K562 (cell line): ENCODE data around the gene FRMD3. TPM values are rescaled to one million over a fixed set of nuclear protein-coding genes. Genes with fewer than 3 reads are reported as not detected.
A peak's percentile ranks its signal among the peaks of the same experiment; 100 is the strongest.

Source experiments
- ATAC-seq: fragments of 200-7000 bp; cut with Tn5 transposase; 3 replicates; pipeline ENCODE4 v1.9.1; 2020; ENCODE audit warnings: moderate library complexity
- BruUV-seq: library from RNA; stranded (reverse); fragments of 400-500 nt; replicated peaks from 2 replicates; lab custom pipeline; 2021; lab: Mats Ljungman, UMichigan
- CTCF ChIA-PET: fragments of 300-600 bp; formaldehyde crosslinking; extraction: SDS; loops from one replicate; lab custom pipeline; 2021; ENCODE audit warnings: low intra/inter-chr PET ratio; lab: Yijun Ruan, JAX
- POLR2A ChIA-PET: fragments of 300-600, 350-650 bp; sonication (Branson Sonifier 250); formaldehyde crosslinking; extraction: SDS; loops from one replicate; lab custom pipeline; 2021; ENCODE audit warnings: antibody characterized with exemption, inconsistent platforms; lab: Yijun Ruan, JAX
- DNase-seq, 4 experiments: peaks; one replicate each; pipeline versions ENCODE4 v3.0.0 to v3.0.0-alpha.2; 2011 to 2018; ENCODE audit warnings: low spot score in 3 of 4, mixed read lengths in 3 of 4; ENCODE audit errors: extremely low read depth in 1 of 4
- FAIRE-seq: peaks from 2 replicates; lab custom pipeline; 2011; peaks lifted over from hg19 to GRCh38; lab: Jason Lieb, UNC
- H2AFZ ChIP-seq: 2 replicates; pipeline ENCODE4 v1.6.0; 2011; ENCODE audit warnings: low read depth, low read length, control low read depth, inconsistent platforms
- H3K27ac ChIP-seq: fragments of 200-600 bp; 3 replicates; pipeline ENCODE4 v1.8.0; 2011; ENCODE audit warnings: low read depth, mild to moderate bottlenecking, control low read depth, inconsistent platforms, low read length, moderate library complexity, mixed read lengths; ENCODE audit errors: extremely low read depth
- H3K27me3 ChIP-seq, 2 experiments: fragments of 300-600 bp in 1 of 2; 2 replicates in 1 of 2; 3 replicates in 1 of 2; pipeline versions ENCODE4 v1.6.0 to v1.8.0; 2011; ENCODE audit warnings: inconsistent platforms in 2 of 2, low read length in 2 of 2, mild to moderate bottlenecking in 1 of 2, mixed read lengths in 1 of 2, moderate library complexity in 1 of 2; ENCODE audit not compliant: control insufficient read depth in 2 of 2, insufficient read depth in 2 of 2
- H3K36me3 ChIP-seq: fragments of 300-600 bp; 3 replicates; pipeline ENCODE4 v1.8.0; 2011; ENCODE audit warnings: mild to moderate bottlenecking, low read length, inconsistent platforms; ENCODE audit not compliant: control insufficient read depth, insufficient read depth
- H3K4me1 ChIP-seq, 2 experiments: fragments of 200-600 bp in 1 of 2; replicated peaks in 1 of 2; 2 replicates in 1 of 2; 3 replicates in 1 of 2; pipeline versions ENCODE4 v1.5.1 to v1.8.0; 2011; ENCODE audit warnings: inconsistent platforms in 2 of 2, low read length in 2 of 2, mild to moderate bottlenecking in 1 of 2, mixed read lengths in 1 of 2, moderate library complexity in 1 of 2; ENCODE audit not compliant: control insufficient read depth in 2 of 2, insufficient read depth in 2 of 2
- H3K4me2 ChIP-seq: 2 replicates; pipeline ENCODE4 v1.6.1; 2011; ENCODE audit warnings: low read length, control low read depth, inconsistent platforms, mixed read lengths; ENCODE audit not compliant: insufficient read depth
- H3K4me3 ChIP-seq: fragments of 200-600 bp; sonication (generic), shearing (Covaris generic); 2 replicates; pipeline ENCODE4 v1.5.1; 2016; ENCODE audit warnings: control low read depth, inconsistent platforms
- H3K79me2 ChIP-seq: fragments of 200-600 bp; 3 replicates; pipeline ENCODE4 v1.8.0; 2011; ENCODE audit warnings: low read length, inconsistent platforms; ENCODE audit not compliant: control insufficient read depth, insufficient read depth
- H3K9ac ChIP-seq, 2 experiments: 2 replicates each; pipeline versions ENCODE4 v1.6.0 to v1.6.1; 2011; ENCODE audit warnings: low read depth in 2 of 2, low read length in 2 of 2, control low read depth in 1 of 2, inconsistent platforms in 1 of 2, mild to moderate bottlenecking in 1 of 2, mixed read lengths in 1 of 2; ENCODE audit not compliant: insufficient read depth in 1 of 2
- H3K9me1 ChIP-seq: one replicate; pipeline ENCODE4 v1.6.0; 2011; ENCODE audit warnings: inconsistent platforms, mild to moderate bottlenecking, low read length, moderate library complexity; ENCODE audit not compliant: control insufficient read depth, insufficient read depth
- H3K9me3 ChIP-seq: replicated peaks from 2 replicates; pipeline ENCODE4 v1.5.1; 2011; ENCODE audit warnings: low read depth, low read length, inconsistent platforms; ENCODE audit not compliant: control insufficient read depth, insufficient read depth
- H4K20me1 ChIP-seq: replicated peaks from 2 replicates; pipeline ENCODE4 v1.6.1; 2011; ENCODE audit warnings: low read length, inconsistent platforms, mixed read lengths; ENCODE audit not compliant: control insufficient read depth, insufficient read depth
- BCLAF1 ChIP-seq, 2 experiments: fragments of 450-650 bp in 1 of 2; IDR thresholded peaks; 2 replicates each; pipeline ENCODE4 v1.6.1; 2011 to 2017; ENCODE audit warnings: low read depth in 2 of 2, antibody characterized with exemption in 1 of 2, borderline replicate concordance in 1 of 2, low read length in 1 of 2, mild to moderate bottlenecking in 1 of 2, mixed read lengths in 1 of 2; ENCODE audit not compliant: control insufficient read depth in 1 of 2
- CHD4 ChIP-seq: fragments of 200-600 bp; sonication (generic); IDR thresholded peaks from 3 replicates; pipeline ENCODE4 v1.6.1; 2012; ENCODE audit warnings: low read depth, mild to moderate bottlenecking, mixed read lengths, low read length, inconsistent platforms; ENCODE audit not compliant: insufficient read depth, insufficient replicate concordance, poor library complexity, severe bottlenecking
- L3MBTL2 ChIP-seq: fragments of 450-650 bp; IDR thresholded peaks from 2 replicates; pipeline ENCODE4 v1.6.1; 2016; ENCODE audit warnings: mild to moderate bottlenecking, moderate library complexity
- PRPF4 ChIP-seq: fragments of 200-400 bp; formaldehyde crosslinking; IDR thresholded peaks from one replicate; pipeline ENCODE4 v1.6.1; 2017; ENCODE audit warnings: low read length, low read depth, mild to moderate bottlenecking; ENCODE audit not compliant: insufficient read depth, poor library complexity, severe bottlenecking
- RFX1 ChIP-seq: fragments of 450-650 bp; IDR thresholded peaks from 2 replicates; pipeline ENCODE4 v1.6.1; 2016; ENCODE audit warnings: mild to moderate bottlenecking, moderate library complexity
- RFX5 ChIP-seq: IDR thresholded peaks from 2 replicates; pipeline ENCODE4 v1.6.1; 2011; ENCODE audit warnings: low read depth, mild to moderate bottlenecking, improper control_type of control experiment, low read length
- SMARCE1 ChIP-seq: fragments of 450-650 bp; IDR thresholded peaks from 2 replicates; pipeline ENCODE4 v1.7.1; 2016; ENCODE audit warnings: mild to moderate bottlenecking
- UBTF ChIP-seq, 2 experiments: IDR thresholded peaks; 2 replicates each; pipeline ENCODE4 v1.6.1; 2012; ENCODE audit warnings: improper control_type of control experiment in 2 of 2, low read depth in 2 of 2, low read length in 2 of 2, borderline replicate concordance in 1 of 2
- VEZF1 ChIP-seq: fragments of 200-800 bp; sonication (Bioruptor generic); IDR thresholded peaks from 2 replicates; pipeline ENCODE4 v1.6.1; 2017; ENCODE audit warnings: missing genetic modification characterization, missing compliant biosample characterization
- WGBS: fragments of 100-300 bp; shearing (Covaris generic); methylation state at CpG from one replicate; pipeline ENCODE4 v1.1.6; 2016; ENCODE audit warnings: low coverage, mixed read lengths; ENCODE audit not compliant: insufficient coverage; ENCODE audit errors: missing lambda C conversion rate; 5-methylcytosine and 5-hydroxymethylcytosine counted together
- in situ Hi-C: fragments of 300-500 bp; cut with MboI; formaldehyde crosslinking; loops from 4 replicates; pipeline ENCODE4 v1.15.0; 2018; ENCODE audit warnings: inconsistent platforms, mixed read lengths
- intact Hi-C: fragments of 100-400 bp; cut with micrococcal nuclease; formaldehyde crosslinking; loops from 2 replicates; pipeline ENCODE4 v1.14.2; 2022
- polyA plus RNA-seq, 8 experiments: library from polyadenylated mRNA; depleted of rRNA in 4 of 8; stranded (reverse) in 5 of 8; unstranded in 3 of 8; fragments of >200 nt; fragmentation: Nextera tagmentation in 2 of 8; fragmentation: Illumina TruSeq in 1 of 8; extraction: Ambion mirVana in 2 of 8; extraction: Trizol in 1 of 8; gene quantifications; 2 replicates each; pipeline versions ENCODE4 v1.2.1 to v1.2.3, GENCODE V29; 2011 to 2014; ENCODE audit warnings: inconsistent platforms in 1 of 8, missing spikeins in 1 of 8
- total RNA-seq, 7 experiments: library from RNA; depleted of rRNA in 6 of 7; stranded (reverse); fragments of >200 nt in 6 of 7; fragmentation: Illumina TruSeq in 2 of 7; extraction: Trizol in 2 of 7; gene quantifications; 2 replicates each; pipeline versions ENCODE4 v1.2.1 to v1.2.3, GENCODE V29; 2011 to 2021; ENCODE audit warnings: low replicate concordance in 1 of 7

Gene FRMD3
- total and polyA plus RNA-seq, 9 of the 15 experiments (the other 6 are each of a cell fraction or from before 2014, with no cell fraction given) = 0.09 to 0.51 (median 0.21) TPM

- peak; percentile 59; the same call in 1 of the 2 replicates for TF ChIP-seq RFX1
- TF ChIP-seq, all 486 proteins: peak for 3
These were observed 318.9 kb downstream of the FRMD3 start (continued) for GRCh38 chr9:83219154-83219923.

GRCh38 chr9:83218411-83219090 is 319.6 kb downstream of the FRMD3 start:
- ChIA-PET CTCF (no interaction called here), POLR2A (interaction anchor here (0.6 kb wide), 1 partner anchor 11 kb away, joined by 3 read pairs; no protein-coding TSS in a partner anchor)
- in situ Hi-C loops = no loop called here
- Histone ChIP-seq H3K9me3 (no peaks in the 10 kb centered on the region), H3K4me1 (peaks cover 0 to 4% of the 10 kb centered on the region in 2 experiments; a peak in 2 of 5 replicates), H3K79me2 (no peaks in the 10 kb centered on the region), H3K4me2 (no peak overlapping the region), H3K9me1 (no peaks in the 10 kb centered on the region), H4K20me1 (no peaks in the 10 kb centered on the region), H3K9ac (no peak overlapping the region), H2AFZ (no peak overlapping the region), H3K4me3 (no peak overlapping the region), H3K27ac (no peak overlapping the region), H3K27me3 (no peaks in the 10 kb centered on the region), H3K36me3 (no peaks in the 10 kb centered on the region)
- no TSS peak for BruUV-seq
- intact Hi-C loops = no loop called here
- WGBS = 10% methylated on average over 7 of the region's 11 CpGs
- FAIRE-seq = no peak
- DNase-seq = no peak
- ATAC-seq = no peak
- no peak for TF ChIP-seq CHD4
- TF ChIP-seq L3MBTL2 = no peak
- no peak for TF ChIP-seq BCLAF1 (IDR thresholded peaks at IDR 0.05; ENCODE audit: borderline replicate concordance in 1 of 2, control insufficient read depth in 1 of 2, low read depth in 2 of 2, low read length in 1 of 2)
- no peak for TF ChIP-seq PRPF4
- no peak for TF ChIP-seq UBTF (IDR thresholded peaks at IDR 0.05; ENCODE audit: borderline replicate concordance in 1 of 2, low read depth in 2 of 2, low read length in 2 of 2)
- TF ChIP-seq VEZF1 (CRISPR knock-in tag) = no peak
- no peak for TF ChIP-seq SMARCE1
- TF ChIP-seq RFX5 = no peak
